K562 (cell line): ENCODE results near the gene UNC5C. TPM values are rescaled to one million over a fixed set of nuclear protein-coding genes. Genes with fewer than 3 reads are reported as not detected.

ENCODE experiments used
- ATAC-seq: fragments of 200-7000 bp; cut with Tn5 transposase; 3 replicates; pipeline ENCODE4 v1.9.1; 2020; ENCODE audit warnings: moderate library complexity
- BruUV-seq: library from RNA; stranded (reverse); fragments of 400-500 nt; replicated peaks from 2 replicates; lab custom pipeline; 2021; lab: Mats Ljungman, UMichigan
- CTCF ChIA-PET: fragments of 300-600 bp; formaldehyde crosslinking; extraction: SDS; loops from one replicate; lab custom pipeline; 2021; ENCODE audit warnings: low intra/inter-chr PET ratio; lab: Yijun Ruan, JAX
- POLR2A ChIA-PET: fragments of 300-600, 350-650 bp; sonication (Branson Sonifier 250); formaldehyde crosslinking; extraction: SDS; loops from one replicate; lab custom pipeline; 2021; ENCODE audit warnings: antibody characterized with exemption, inconsistent platforms; lab: Yijun Ruan, JAX
- DNase-seq, 4 experiments: peaks; one replicate each; pipeline versions ENCODE4 v3.0.0 to v3.0.0-alpha.2; 2011 to 2018; ENCODE audit warnings: low spot score in 3 of 4, mixed read lengths in 3 of 4; ENCODE audit errors: extremely low read depth in 1 of 4
- FAIRE-seq: peaks from 2 replicates; lab custom pipeline; 2011; peaks lifted over from hg19 to GRCh38; lab: Jason Lieb, UNC
- H2AFZ ChIP-seq: 2 replicates; pipeline ENCODE4 v1.6.0; 2011; ENCODE audit warnings: low read depth, low read length, control low read depth, inconsistent platforms
- H3K27ac ChIP-seq: fragments of 200-600 bp; 3 replicates; pipeline ENCODE4 v1.8.0; 2011; ENCODE audit warnings: low read depth, mild to moderate bottlenecking, control low read depth, inconsistent platforms, low read length, moderate library complexity, mixed read lengths; ENCODE audit errors: extremely low read depth
- H3K27me3 ChIP-seq, 2 experiments: fragments of 300-600 bp in 1 of 2; 2 replicates in 1 of 2; 3 replicates in 1 of 2; pipeline versions ENCODE4 v1.6.0 to v1.8.0; 2011; ENCODE audit warnings: inconsistent platforms in 2 of 2, low read length in 2 of 2, mild to moderate bottlenecking in 1 of 2, mixed read lengths in 1 of 2, moderate library complexity in 1 of 2; ENCODE audit not compliant: control insufficient read depth in 2 of 2, insufficient read depth in 2 of 2
- H3K36me3 ChIP-seq: fragments of 300-600 bp; 3 replicates; pipeline ENCODE4 v1.8.0; 2011; ENCODE audit warnings: mild to moderate bottlenecking, low read length, inconsistent platforms; ENCODE audit not compliant: control insufficient read depth, insufficient read depth
- H3K4me1 ChIP-seq, 2 experiments: fragments of 200-600 bp in 1 of 2; replicated peaks in 1 of 2; 2 replicates in 1 of 2; 3 replicates in 1 of 2; pipeline versions ENCODE4 v1.5.1 to v1.8.0; 2011; ENCODE audit warnings: inconsistent platforms in 2 of 2, low read length in 2 of 2, mild to moderate bottlenecking in 1 of 2, mixed read lengths in 1 of 2, moderate library complexity in 1 of 2; ENCODE audit not compliant: control insufficient read depth in 2 of 2, insufficient read depth in 2 of 2
- H3K4me2 ChIP-seq: 2 replicates; pipeline ENCODE4 v1.6.1; 2011; ENCODE audit warnings: low read length, control low read depth, inconsistent platforms, mixed read lengths; ENCODE audit not compliant: insufficient read depth
- H3K4me3 ChIP-seq: fragments of 200-600 bp; sonication (generic), shearing (Covaris generic); 2 replicates; pipeline ENCODE4 v1.5.1; 2016; ENCODE audit warnings: control low read depth, inconsistent platforms
- H3K79me2 ChIP-seq: fragments of 200-600 bp; 3 replicates; pipeline ENCODE4 v1.8.0; 2011; ENCODE audit warnings: low read length, inconsistent platforms; ENCODE audit not compliant: control insufficient read depth, insufficient read depth
- H3K9ac ChIP-seq, 2 experiments: 2 replicates each; pipeline versions ENCODE4 v1.6.0 to v1.6.1; 2011; ENCODE audit warnings: low read depth in 2 of 2, low read length in 2 of 2, control low read depth in 1 of 2, inconsistent platforms in 1 of 2, mild to moderate bottlenecking in 1 of 2, mixed read lengths in 1 of 2; ENCODE audit not compliant: insufficient read depth in 1 of 2
- H3K9me1 ChIP-seq: one replicate; pipeline ENCODE4 v1.6.0; 2011; ENCODE audit warnings: inconsistent platforms, mild to moderate bottlenecking, low read length, moderate library complexity; ENCODE audit not compliant: control insufficient read depth, insufficient read depth
- H3K9me3 ChIP-seq: replicated peaks from 2 replicates; pipeline ENCODE4 v1.5.1; 2011; ENCODE audit warnings: low read depth, low read length, inconsistent platforms; ENCODE audit not compliant: control insufficient read depth, insufficient read depth
- H4K20me1 ChIP-seq: replicated peaks from 2 replicates; pipeline ENCODE4 v1.6.1; 2011; ENCODE audit warnings: low read length, inconsistent platforms, mixed read lengths; ENCODE audit not compliant: control insufficient read depth, insufficient read depth
- ATF6 ChIP-seq: sonication (generic); formaldehyde crosslinking; IDR thresholded peaks from 2 replicates; pipeline ENCODE4 v1.4.0; 2020; ENCODE audit warnings: mild to moderate bottlenecking, missing genetic modification reagents
- CBX2 ChIP-seq: fragments of 200-600 bp; sonication (generic); IDR thresholded peaks from one replicate; pipeline ENCODE4 v1.6.1; 2012; ENCODE audit warnings: mild to moderate bottlenecking, low read length, inconsistent platforms; ENCODE audit not compliant: insufficient read depth, poor library complexity, severe bottlenecking
- CTBP1 ChIP-seq: fragments of 450-650 bp; IDR thresholded peaks from 2 replicates; pipeline ENCODE4 v1.6.1; 2016; ENCODE audit warnings: borderline replicate concordance
- ELF1 ChIP-seq: fragments of 200-800 bp; sonication (Bioruptor generic); IDR thresholded peaks from 2 replicates; pipeline ENCODE4 v1.6.1; 2016; ENCODE audit warnings: missing genetic modification characterization, missing compliant biosample characterization
- HMGXB4 ChIP-seq: sonication (generic); formaldehyde crosslinking; IDR thresholded peaks from 2 replicates; pipeline ENCODE4 v1.8.1; 2023; ENCODE audit warnings: mild to moderate bottlenecking, missing genetic modification reagents
- KLF1 ChIP-seq: fragments of 450-650 bp; IDR thresholded peaks from 2 replicates; pipeline ENCODE4 v1.6.1; 2016; ENCODE audit warnings: missing genetic modification characterization, missing compliant biosample characterization
- NFE2L1 ChIP-seq: fragments of 450-650 bp; IDR thresholded peaks from 2 replicates; pipeline ENCODE4 v1.6.1; 2016; ENCODE audit warnings: missing genetic modification characterization, low read depth, mild to moderate bottlenecking, missing compliant biosample characterization, moderate library complexity, borderline replicate concordance
- NUFIP1 ChIP-seq: fragments of 450-650 bp; IDR thresholded peaks from 2 replicates; pipeline ENCODE4 v1.6.1; 2018; ENCODE audit not compliant: partially characterized antibody
- PHF20 ChIP-seq: fragments of 450-650 bp; IDR thresholded peaks from 2 replicates; pipeline ENCODE4 v1.6.1; 2018; ENCODE audit not compliant: partially characterized antibody
- TCF7L2 ChIP-seq: fragments of 150-350 bp; IDR thresholded peaks from 2 replicates; pipeline ENCODE4 v1.6.1; 2016; ENCODE audit warnings: low read depth, mild to moderate bottlenecking, low read length, moderate library complexity
- VEZF1 ChIP-seq: fragments of 200-800 bp; sonication (Bioruptor generic); IDR thresholded peaks from 2 replicates; pipeline ENCODE4 v1.6.1; 2017; ENCODE audit warnings: missing genetic modification characterization, missing compliant biosample characterization
- ZFP91 ChIP-seq: sonication (generic); formaldehyde crosslinking; IDR thresholded peaks from 2 replicates; pipeline ENCODE4 v1.8.0; 2022; ENCODE audit warnings: mild to moderate bottlenecking, missing genetic modification reagents
- ZNF398 ChIP-seq: fragments of 250-450 bp; sonication (Bioruptor Pico); IDR thresholded peaks from 2 replicates; pipeline ENCODE4 v1.8.0; 2021; ENCODE audit warnings: moderate library complexity, mild to moderate bottlenecking, inconsistent platforms
- in situ Hi-C: fragments of 300-500 bp; cut with MboI; formaldehyde crosslinking; loops from 4 replicates; pipeline ENCODE4 v1.15.0; 2018; ENCODE audit warnings: inconsistent platforms, mixed read lengths
- intact Hi-C: fragments of 100-400 bp; cut with micrococcal nuclease; formaldehyde crosslinking; loops from 2 replicates; pipeline ENCODE4 v1.14.2; 2022
- polyA plus RNA-seq, 8 experiments: library from polyadenylated mRNA; depleted of rRNA in 4 of 8; stranded (reverse) in 5 of 8; unstranded in 3 of 8; fragments of >200 nt; fragmentation: Nextera tagmentation in 2 of 8; fragmentation: Illumina TruSeq in 1 of 8; extraction: Ambion mirVana in 2 of 8; extraction: Trizol in 1 of 8; gene quantifications; 2 replicates each; pipeline versions ENCODE4 v1.2.1 to v1.2.3, GENCODE V29; 2011 to 2014; ENCODE audit warnings: inconsistent platforms in 1 of 8, missing spikeins in 1 of 8
- total RNA-seq, 7 experiments: library from RNA; depleted of rRNA in 6 of 7; stranded (reverse); fragments of >200 nt in 6 of 7; fragmentation: Illumina TruSeq in 2 of 7; extraction: Trizol in 2 of 7; gene quantifications; 2 replicates each; pipeline versions ENCODE4 v1.2.1 to v1.2.3, GENCODE V29; 2011 to 2021; ENCODE audit warnings: low replicate concordance in 1 of 7

UNC5C gene
- total and polyA plus RNA-seq, 9 of the 15 experiments (the other 6 are each of a cell fraction or from before 2014, with no cell fraction given) = under 0.01 to 0.10 (median 0.03) TPM; not detected in 1

- in situ Hi-C loops = no loop called here
- FAIRE-seq (no peak), DNase-seq (no peak), ATAC-seq (no peak)
- Histone ChIP-seq H3K4me3 (no peak overlapping the region), H3K9ac (no peak overlapping the region), H2AFZ (no peak overlapping the region), H3K27ac (no peak overlapping the region), H3K27me3 (no peaks in the 10 kb centered on the region), H3K9me1 (no peaks in the 10 kb centered on the region), H3K4me2 (no peak overlapping the region), H3K9me3 (no peaks in the 10 kb centered on the region; the same call in 1 of the 2 replicates), H4K20me1 (no peaks in the 10 kb centered on the region), H3K36me3 (no peaks in the 10 kb centered on the region), H3K4me1 (no peaks in the 10 kb centered on the region; a peak in 1 of 5 replicates), H3K79me2 (no peaks in the 10 kb centered on the region)
- no TSS peak for BruUV-seq
- POLR2A ChIA-PET = interaction anchor here (0.6 kb wide), 1 partner anchor 9 kb away, joined by 4 read pairs; no protein-coding TSS in a partner anchor
- no peak for TF ChIP-seq ATF6 (CRISPR knock-in tag)
- TF ChIP-seq ELF1 = no peak
- TF ChIP-seq ZNF398 (CRISPR knock-in tag) = no peak
- no peak for TF ChIP-seq CBX2
- TF ChIP-seq ZFP91 = no peak
- no peak for TF ChIP-seq HMGXB4
- TF ChIP-seq KLF1 (tag) = no peak
- TF ChIP-seq PHF20 = no peak
- TF ChIP-seq CTBP1 = no peak
- no peak for TF ChIP-seq NFE2L1 (tag)
- TF ChIP-seq NUFIP1 = no peak
- no peak for TF ChIP-seq VEZF1 (CRISPR knock-in tag)
- TF ChIP-seq TCF7L2 = no peak
- CTCF ChIA-PET = no interaction called here
- intact Hi-C loops = no loop called here
Observed at GRCh38 chr4:95263391-95263790, 285.4 kb downstream of the UNC5C start.
